HepG2 (cell line): ENCODE measurements around the gene IQCN. TPM values are rescaled to one million over a fixed set of nuclear protein-coding genes. Genes with fewer than 3 reads are reported as not detected.

Source experiments
- ARID3A ChIP-seq: IDR thresholded peaks from 2 replicates; pipeline ENCODE4 v1.6.1; 2012; ENCODE audit warnings: low read depth, low read length, improper control_type of control experiment
- CAMTA2 ChIP-seq: sonication (generic); formaldehyde crosslinking; IDR thresholded peaks from 2 replicates; pipeline ENCODE4 v1.4.0; 2020; ENCODE audit warnings: mild to moderate bottlenecking, missing genetic modification reagents, borderline replicate concordance
- DPF2 ChIP-seq: sonication (generic); formaldehyde crosslinking; IDR thresholded peaks from 2 replicates; pipeline ENCODE4 v1.4.0; 2020; ENCODE audit warnings: mild to moderate bottlenecking, low read depth, missing genetic modification reagents, borderline replicate concordance
- FOXP1 ChIP-seq, 2 experiments: fragments of 450-650 bp in 1 of 2; IDR thresholded peaks; 2 replicates each; pipeline ENCODE4 v1.6.1; 2017 to 2018; ENCODE audit warnings: antibody characterized with exemption in 1 of 2
- HNF4A ChIP-seq: sonication (generic); formaldehyde crosslinking; IDR thresholded peaks from 2 replicates; pipeline ENCODE4 v1.4.0; 2020; ENCODE audit warnings: missing genetic modification reagents
- MYNN ChIP-seq: sonication (generic); formaldehyde crosslinking; IDR thresholded peaks from 2 replicates; pipeline ENCODE4 v1.4.0; 2020; ENCODE audit warnings: mild to moderate bottlenecking, low read depth, missing genetic modification reagents
- NKX3-1 ChIP-seq: sonication (generic); formaldehyde crosslinking; IDR thresholded peaks from 2 replicates; pipeline ENCODE4 v1.5.0; 2020; ENCODE audit warnings: missing genetic modification reagents
- NR2F1 ChIP-seq, 2 experiments: fragments of 450-650 bp in 1 of 2; formaldehyde crosslinking in 1 of 2; IDR thresholded peaks; 2 replicates each; pipeline versions ENCODE4 v1.5.0 to v1.6.1; 2016 to 2020; ENCODE audit warnings: mild to moderate bottlenecking in 1 of 2, missing compliant biosample characterization in 1 of 2, missing genetic modification reagents in 1 of 2, moderate library complexity in 1 of 2
- SNRNP70 ChIP-seq: fragments of 200-400 bp; formaldehyde crosslinking; IDR thresholded peaks from 2 replicates; pipeline ENCODE4 v1.6.1; 2017; ENCODE audit warnings: mild to moderate bottlenecking, low read depth, low read length, moderate library complexity
- THAP11 ChIP-seq: IDR thresholded peaks from 2 replicates; pipeline ENCODE4 v1.6.1; 2016; ENCODE audit warnings: missing biosample characterization, missing genetic modification reagents
- TSC22D2 ChIP-seq: sonication (generic); formaldehyde crosslinking; IDR thresholded peaks from 2 replicates; pipeline ENCODE4 v1.5.1; 2020; ENCODE audit warnings: missing genetic modification reagents, mild to moderate bottlenecking, borderline replicate concordance
- ZFP36 ChIP-seq: fragments of 150-350 bp; IDR thresholded peaks from 2 replicates; pipeline ENCODE4 v1.6.1; 2018; ENCODE audit warnings: borderline replicate concordance, low read length, low read depth; ENCODE audit not compliant: partially characterized antibody
- ZNF12 ChIP-seq: sonication (generic); formaldehyde crosslinking; IDR thresholded peaks from 2 replicates; pipeline ENCODE4 v1.5.0; 2020; ENCODE audit warnings: missing genetic modification reagents
- ZNF121 ChIP-seq: sonication (generic); formaldehyde crosslinking; IDR thresholded peaks from 2 replicates; pipeline ENCODE4 v1.5.0; 2020; ENCODE audit warnings: mild to moderate bottlenecking, missing genetic modification reagents
- ZNF20 ChIP-seq: sonication (generic); formaldehyde crosslinking; IDR thresholded peaks from 2 replicates; pipeline ENCODE4 v1.4.0; 2020; ENCODE audit warnings: mild to moderate bottlenecking, moderate library complexity, missing genetic modification reagents
- ZNF205 ChIP-seq: IDR thresholded peaks from 2 replicates; pipeline ENCODE4 v1.6.1; 2018; ENCODE audit warnings: missing biosample characterization, missing genetic modification reagents
- ZNF264 ChIP-seq: sonication (generic); formaldehyde crosslinking; IDR thresholded peaks from 2 replicates; pipeline ENCODE4 v1.4.0; 2020; ENCODE audit warnings: missing genetic modification reagents
- ZNF333 ChIP-seq: sonication (generic); formaldehyde crosslinking; IDR thresholded peaks from 2 replicates; pipeline ENCODE4 v1.4.0; 2020; ENCODE audit warnings: mild to moderate bottlenecking, missing genetic modification reagents, borderline replicate concordance
- ZNF691 ChIP-seq: sonication (generic); formaldehyde crosslinking; IDR thresholded peaks from 2 replicates; pipeline ENCODE4 v1.4.0; 2020; ENCODE audit warnings: missing genetic modification reagents, low read depth, mild to moderate bottlenecking, borderline replicate concordance
- polyA plus RNA-seq, 8 experiments: library from polyadenylated mRNA; depleted of rRNA in 3 of 8; stranded (reverse) in 7 of 8; unstranded in 1 of 8; fragments of >200 nt; fragmentation: Illumina TruSeq in 4 of 8; extraction: Trizol in 4 of 8; gene quantifications; 2 replicates each; pipeline versions ENCODE4 v1.2.1 to v1.2.3, GENCODE V29; 2011 to 2016; ENCODE audit warnings: low read depth in 4 of 8, missing spikeins in 1 of 8, mixed read lengths in 1 of 8; ENCODE audit not compliant: insufficient read depth in 1 of 8
- total RNA-seq, 5 experiments: library from RNA; depleted of rRNA; stranded (reverse); fragments of >200 nt; fragmentation: Illumina TruSeq; extraction: Trizol; gene quantifications; 2 replicates each; pipeline ENCODE4 v1.2.3, GENCODE V29; 2016; ENCODE audit warnings: low read depth in 1 of 5
- TF ChIP-seq, protein P1 (sequence below): sonication (generic); formaldehyde crosslinking; IDR thresholded peaks from 2 replicates; pipeline ENCODE4 v1.4.0; 2020; ENCODE audit warnings: mild to moderate bottlenecking, low read depth, missing genetic modification reagents
- TF ChIP-seq, protein P2 (sequence below): sonication (generic); formaldehyde crosslinking; IDR thresholded peaks from 2 replicates; pipeline ENCODE4 v1.4.0; 2020; ENCODE audit warnings: missing genetic modification reagents
- TF ChIP-seq, protein P3 (sequence below): sonication (generic); formaldehyde crosslinking; IDR thresholded peaks from 2 replicates; pipeline ENCODE4 v1.5.1; 2020; ENCODE audit warnings: mild to moderate bottlenecking, missing genetic modification reagents, moderate library complexity

Gene IQCN
- total and polyA plus RNA-seq, 2 of the 13 experiments (the other 11 are each of a cell fraction or from before 2014, with no cell fraction given) = 0.04 to 0.18 TPM

DNA sequence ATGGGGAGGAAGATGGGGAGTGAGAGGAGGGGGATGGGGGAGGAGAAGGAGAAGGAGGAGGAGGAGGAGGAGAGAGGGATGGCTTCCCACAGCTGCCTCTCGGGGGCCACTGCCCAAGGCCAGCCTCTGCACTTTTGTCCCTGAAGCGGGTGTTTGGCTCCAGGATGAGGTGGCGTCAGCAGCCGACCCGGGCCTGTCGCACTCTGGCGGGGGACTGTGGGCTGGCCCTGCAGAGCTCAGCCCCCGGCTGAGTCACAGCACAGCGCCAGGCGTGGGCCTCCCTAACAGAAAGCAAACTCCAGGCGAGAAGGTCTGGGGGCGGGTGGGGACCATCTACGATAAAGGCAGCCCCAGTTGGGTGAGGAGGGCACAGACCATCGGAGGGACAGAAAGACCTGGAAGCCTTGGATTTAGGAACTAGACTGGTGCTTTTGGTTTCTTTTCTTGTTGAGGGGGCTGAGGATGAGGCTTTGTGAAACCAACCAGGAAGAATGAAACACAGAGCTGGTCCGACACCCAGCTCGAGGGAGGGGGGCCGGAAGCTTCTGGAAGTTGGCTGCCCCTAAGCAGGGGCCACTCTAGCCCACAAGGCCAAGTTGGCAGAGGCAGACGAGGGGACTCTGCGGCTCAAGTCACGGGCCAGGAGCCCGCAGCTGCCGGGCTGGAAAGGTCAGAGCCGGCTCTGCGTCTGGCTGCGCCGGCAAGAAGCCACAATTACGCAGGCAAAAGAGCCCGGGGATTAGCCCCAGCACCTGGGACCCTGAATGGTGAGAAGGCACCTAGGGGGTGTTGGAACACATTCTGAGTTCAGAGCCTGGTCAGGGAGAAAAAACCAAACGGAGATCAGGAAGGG lies 30.4 kb upstream of the IQCN start (continued):
- TF ChIP-seq, protein P1, sequence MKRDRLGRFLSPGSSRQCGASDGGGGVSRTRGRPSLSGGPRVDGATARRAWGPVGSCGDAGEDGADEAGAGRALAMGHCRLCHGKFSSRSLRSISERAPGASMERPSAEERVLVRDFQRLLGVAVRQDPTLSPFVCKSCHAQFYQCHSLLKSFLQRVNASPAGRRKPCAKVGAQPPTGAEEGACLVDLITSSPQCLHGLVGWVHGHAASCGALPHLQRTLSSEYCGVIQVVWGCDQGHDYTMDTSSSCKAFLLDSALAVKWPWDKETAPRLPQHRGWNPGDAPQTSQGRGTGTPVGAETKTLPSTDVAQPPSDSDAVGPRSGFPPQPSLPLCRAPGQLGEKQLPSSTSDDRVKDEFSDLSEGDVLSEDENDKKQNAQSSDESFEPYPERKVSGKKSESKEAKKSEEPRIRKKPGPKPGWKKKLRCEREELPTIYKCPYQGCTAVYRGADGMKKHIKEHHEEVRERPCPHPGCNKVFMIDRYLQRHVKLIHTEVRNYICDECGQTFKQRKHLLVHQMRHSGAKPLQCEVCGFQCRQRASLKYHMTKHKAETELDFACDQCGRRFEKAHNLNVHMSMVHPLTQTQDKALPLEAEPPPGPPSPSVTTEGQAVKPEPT = 0 out of 2 replicates have a peak, but pooled peaks have one; percentile 60
- TF ChIP-seq ZNF333 (no peak), ARID3A (no peak), THAP11 (CRISPR knock-in tag) (peak; percentile 50), ZNF20 (CRISPR knock-in tag) (no peak), ZNF691 (peak; percentile 65; the same call in 1 of the 2 replicates), TSC22D2 (no peak), SNRNP70 (no peak), ZNF264 (CRISPR knock-in tag) (no peak), ZNF121 (0 out of 2 replicates have a peak, but pooled peaks have one; percentile 16), ZNF12 (CRISPR knock-in tag) (no peak), ZFP36 (no peak), NKX3-1 (no peak), FOXP1 (IDR thresholded peaks at IDR 0.05) (no peak), FOXP1 (CRISPR knock-in tag; IDR thresholded peaks at IDR 0.05) (peak; percentile 8; the same call in 1 of the 2 replicates), HNF4A (CRISPR knock-in tag) (peak; percentile 20; the same call in 1 of the 2 replicates), NR2F1 (CRISPR knock-in tag; IDR thresholded peaks at IDR 0.05) (no peak), CAMTA2 (no peak), DPF2 (CRISPR knock-in tag) (peak; percentile 28; the same call in 1 of the 2 replicates), MYNN (no peak), ZNF205 (CRISPR knock-in tag) (no peak)
- TF ChIP-seq, protein P2, sequence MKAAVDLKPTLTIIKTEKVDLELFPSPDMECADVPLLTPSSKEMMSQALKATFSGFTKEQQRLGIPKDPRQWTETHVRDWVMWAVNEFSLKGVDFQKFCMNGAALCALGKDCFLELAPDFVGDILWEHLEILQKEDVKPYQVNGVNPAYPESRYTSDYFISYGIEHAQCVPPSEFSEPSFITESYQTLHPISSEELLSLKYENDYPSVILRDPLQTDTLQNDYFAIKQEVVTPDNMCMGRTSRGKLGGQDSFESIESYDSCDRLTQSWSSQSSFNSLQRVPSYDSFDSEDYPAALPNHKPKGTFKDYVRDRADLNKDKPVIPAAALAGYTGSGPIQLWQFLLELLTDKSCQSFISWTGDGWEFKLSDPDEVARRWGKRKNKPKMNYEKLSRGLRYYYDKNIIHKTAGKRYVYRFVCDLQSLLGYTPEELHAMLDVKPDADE (CRISPR knock-in tag) = no peak
- TF ChIP-seq, protein P3, sequence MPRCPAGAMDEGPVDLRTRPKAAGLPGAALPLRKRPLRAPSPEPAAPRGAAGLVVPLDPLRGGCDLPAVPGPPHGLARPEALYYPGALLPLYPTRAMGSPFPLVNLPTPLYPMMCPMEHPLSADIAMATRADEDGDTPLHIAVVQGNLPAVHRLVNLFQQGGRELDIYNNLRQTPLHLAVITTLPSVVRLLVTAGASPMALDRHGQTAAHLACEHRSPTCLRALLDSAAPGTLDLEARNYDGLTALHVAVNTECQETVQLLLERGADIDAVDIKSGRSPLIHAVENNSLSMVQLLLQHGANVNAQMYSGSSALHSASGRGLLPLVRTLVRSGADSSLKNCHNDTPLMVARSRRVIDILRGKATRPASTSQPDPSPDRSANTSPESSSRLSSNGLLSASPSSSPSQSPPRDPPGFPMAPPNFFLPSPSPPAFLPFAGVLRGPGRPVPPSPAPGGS = peak; percentile 20; the same call in 1 of the 2 replicates
